CMK (cell line): ENCODE data around the gene BAZ2A.
A peak's percentile ranks its signal among the peaks of the same experiment; 100 is the strongest.

ENCODE experiments used
- DNase-seq: peaks from one replicate; pipeline ENCODE4 v3.0.0-alpha.2; 2010; ENCODE audit warnings: low read depth

The BAZ2A gene

DNA sequence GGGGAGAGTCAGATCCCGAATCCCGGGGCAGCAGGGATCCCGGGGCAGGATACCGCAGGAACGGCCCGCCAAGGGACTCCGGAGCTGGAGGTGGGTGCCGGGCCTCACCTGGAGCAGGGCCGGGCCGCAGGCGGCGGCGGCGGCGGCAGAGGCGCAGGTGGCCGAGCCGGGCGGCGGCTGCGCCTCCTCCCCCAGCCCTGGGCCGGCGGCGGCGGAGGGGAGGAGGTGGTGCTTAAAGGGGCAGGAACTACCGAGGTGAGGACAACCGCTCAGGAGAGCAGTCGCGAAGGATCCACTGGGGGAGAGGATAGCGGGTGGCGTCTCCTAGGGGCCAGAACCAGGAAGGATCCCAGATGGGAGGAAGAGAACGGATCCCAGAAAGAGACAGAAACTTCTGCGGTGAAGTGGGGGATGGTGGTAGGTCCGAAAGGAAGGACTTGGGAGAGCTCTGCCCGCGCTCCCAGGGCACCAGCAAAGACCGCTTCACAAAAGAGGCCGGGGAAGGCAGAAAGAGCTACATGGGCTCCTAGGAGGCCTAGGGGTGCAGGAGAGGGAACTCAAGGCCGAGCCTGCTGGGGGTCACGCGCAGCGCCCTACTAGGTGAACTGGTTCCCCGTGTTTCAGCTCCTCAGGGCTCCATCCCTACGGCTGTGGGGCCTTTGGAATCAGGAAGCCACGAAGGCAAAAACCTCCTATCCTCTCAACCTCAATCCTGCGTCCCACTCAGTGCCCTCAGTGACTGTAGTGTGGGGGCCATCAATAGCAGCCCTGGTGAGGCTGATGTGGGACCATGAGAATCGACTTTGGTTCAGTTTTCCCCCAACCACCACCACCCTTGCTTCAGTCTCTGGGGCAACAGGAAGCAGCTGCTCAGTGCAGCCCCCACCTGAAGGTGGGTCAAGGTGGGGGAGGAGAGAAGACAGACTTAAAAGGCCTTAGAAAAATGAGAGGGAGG, 5.0 kb upstream of the BAZ2A start:
- DNase-seq: peak; percentile 73

GRCh38 chr12:56634242-56634836, 4.2 kb upstream of the BAZ2A start:
- DNase-seq: no peak

GRCh38 chr12:56633468-56634241, 3.5 kb upstream of the BAZ2A start:
- no peak for DNase-seq

DNA sequence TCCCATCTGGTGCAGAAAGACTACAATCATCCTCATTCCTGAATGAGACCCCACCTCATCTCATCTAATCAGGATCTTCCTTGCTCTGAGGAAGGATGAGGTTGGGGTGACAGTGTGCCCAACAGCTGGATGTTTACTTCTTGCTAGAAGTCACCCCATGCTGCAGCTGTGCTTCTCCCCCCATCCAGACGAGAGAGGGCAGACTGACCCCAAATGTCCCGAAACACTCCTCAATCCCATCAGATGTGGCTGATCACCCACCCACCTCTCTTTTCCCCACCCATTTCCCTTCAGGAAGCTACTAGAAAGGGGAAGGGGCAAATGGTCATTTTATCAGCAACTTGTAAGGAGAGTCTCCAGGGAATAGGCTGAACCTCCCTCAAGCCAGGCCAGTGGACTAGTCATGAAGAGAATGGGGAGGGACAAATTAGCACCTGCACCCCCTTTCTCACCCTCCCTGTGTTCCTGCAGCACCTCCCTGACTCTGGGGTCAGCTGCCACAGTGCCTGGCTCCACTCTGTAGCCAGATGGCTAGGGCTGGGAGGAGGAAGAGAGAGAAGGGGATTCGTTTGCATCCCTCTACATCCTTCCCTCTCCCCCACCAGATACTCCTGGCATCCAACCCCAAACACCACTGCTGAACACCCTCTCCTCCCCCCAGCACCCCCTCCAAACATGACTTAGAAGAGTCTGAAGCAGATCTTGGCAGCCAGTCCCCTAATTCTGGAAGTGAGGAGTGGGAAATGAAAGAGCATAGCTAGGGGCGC, 2.8 kb upstream of the BAZ2A start:
- DNase-seq: no peak

GRCh38 chr12:56631790-56632700, 1.9 kb upstream of the BAZ2A start:
- DNase-seq: no peak

- no peak for DNase-seq
Measured at GRCh38 chr12:56629459-56630179, 507 bp downstream of the BAZ2A start.

DNA sequence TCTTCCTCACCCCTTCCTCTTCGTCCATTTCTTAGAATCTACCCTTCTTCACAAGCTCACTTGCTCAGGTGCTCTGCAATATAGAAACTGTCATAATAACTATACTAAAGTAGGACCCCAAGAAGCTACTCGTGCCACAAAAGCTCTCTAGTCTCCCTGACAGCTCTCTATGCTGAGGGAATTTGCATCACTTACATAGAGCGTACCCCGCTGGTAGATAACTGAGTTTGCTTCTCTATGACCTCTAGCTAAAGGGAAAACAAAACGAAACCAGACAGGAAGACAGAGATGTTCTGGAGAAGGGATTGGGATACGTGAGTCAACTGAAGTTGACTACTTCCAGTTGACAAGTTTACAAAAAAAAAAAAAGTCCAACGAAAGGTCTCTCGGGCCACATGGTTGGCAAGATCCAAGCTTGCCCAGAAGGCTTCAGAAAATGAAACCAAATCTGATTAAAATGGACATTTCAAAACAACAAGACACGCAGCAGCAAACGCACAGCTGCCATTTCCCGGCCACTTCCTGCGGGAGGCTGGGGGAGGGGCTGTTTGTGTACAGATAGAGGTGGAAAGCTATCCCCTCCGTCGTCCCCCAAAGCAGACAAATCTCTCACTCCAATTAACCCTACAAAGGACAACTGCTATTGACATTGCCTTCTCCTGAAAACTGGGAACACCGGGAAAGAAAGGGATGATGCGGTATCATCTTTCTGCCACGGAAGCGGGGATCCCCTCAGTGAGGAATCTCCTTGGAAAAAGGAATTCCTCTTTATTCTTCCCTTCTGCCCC, 1.3 kb downstream of the BAZ2A start:
- DNase-seq: no peak

DNA sequence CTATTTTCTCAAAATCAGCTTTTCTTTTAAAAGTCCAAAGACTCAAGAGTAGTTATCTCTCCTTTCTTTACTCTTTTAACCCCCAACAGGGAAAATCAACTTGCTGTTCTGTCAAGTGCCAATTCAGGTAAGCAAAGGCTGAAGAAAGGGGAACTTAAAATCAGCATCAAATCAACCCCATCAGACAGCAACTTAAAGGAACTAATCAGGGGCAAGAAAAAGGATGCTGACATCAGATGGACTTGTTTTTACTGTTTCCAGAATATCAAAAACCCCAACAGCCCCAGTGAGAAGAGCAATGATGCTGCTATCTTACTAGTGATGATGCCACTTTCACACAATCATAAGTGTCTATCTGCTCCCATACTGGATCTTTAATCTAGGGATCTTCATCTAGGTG, 3.4 kb downstream of the BAZ2A start:
- no peak for DNase-seq

GRCh38 chr12:56622535-56622934, 7.6 kb downstream of the BAZ2A start:
- no peak for DNase-seq

DNA sequence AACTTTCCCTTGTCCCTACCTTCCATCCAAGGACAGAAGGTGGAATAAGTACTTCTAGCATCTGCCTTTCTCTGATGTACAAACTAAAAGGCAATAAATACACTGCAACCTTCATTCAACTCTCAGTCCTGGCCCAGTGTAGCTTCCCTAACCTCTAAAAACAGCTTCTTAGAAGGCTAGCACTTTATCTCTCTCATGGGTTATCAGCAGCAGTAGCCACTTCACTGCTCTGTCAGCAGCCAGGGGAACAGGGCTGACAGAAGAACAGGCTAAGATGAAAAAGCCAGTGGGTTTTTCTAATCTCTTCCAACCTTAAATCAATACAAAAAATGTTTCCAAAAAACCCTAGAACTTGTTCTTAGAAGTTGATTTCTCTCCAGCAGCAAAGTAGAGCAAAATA, 13.2 kb downstream of the BAZ2A start:
- no peak for DNase-seq

DNA sequence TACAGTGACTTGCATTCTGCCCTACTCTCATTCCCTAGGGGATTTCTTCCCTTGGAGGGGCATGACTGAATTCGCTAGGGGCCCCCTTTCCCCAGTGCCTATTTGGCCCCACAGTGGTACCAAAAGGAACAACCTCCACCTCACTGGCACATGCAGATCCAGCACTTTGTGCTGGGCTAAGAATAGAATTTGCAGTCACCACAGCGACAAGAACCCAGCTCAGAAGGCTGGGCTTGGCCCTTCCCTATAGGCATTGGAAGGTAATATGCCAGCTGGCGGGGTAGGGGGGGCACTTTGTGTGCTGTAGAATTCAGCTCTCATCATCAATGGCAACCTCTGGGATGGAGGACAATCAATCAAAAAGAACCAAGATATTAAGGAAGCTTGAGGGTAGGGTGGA, 13.9 kb downstream of the BAZ2A start:
- DNase-seq: no peak

GRCh38 chr12:56614627-56615026, 15.5 kb downstream of the BAZ2A start:
- no peak for DNase-seq

DNA sequence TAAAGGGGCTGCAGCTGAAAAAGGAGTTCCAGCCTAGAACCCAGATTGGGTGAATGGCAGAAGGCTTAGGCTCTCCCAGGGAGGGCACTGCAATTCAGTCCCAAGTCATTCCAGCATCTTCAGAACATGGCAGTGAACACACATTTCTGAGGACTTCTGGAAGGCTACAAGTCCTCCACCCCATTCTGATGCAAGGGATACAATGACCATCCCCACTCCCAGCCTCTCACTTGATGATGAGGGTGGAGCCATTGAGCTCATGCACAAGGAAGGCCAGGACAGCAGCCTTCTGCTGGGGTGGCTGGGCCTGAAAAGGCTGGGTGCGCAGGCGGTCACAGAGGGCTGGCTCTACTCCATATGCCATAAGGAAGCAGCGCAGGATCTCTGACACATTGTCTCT, 25.8 kb downstream of the BAZ2A start:
- no peak for DNase-seq

DNA sequence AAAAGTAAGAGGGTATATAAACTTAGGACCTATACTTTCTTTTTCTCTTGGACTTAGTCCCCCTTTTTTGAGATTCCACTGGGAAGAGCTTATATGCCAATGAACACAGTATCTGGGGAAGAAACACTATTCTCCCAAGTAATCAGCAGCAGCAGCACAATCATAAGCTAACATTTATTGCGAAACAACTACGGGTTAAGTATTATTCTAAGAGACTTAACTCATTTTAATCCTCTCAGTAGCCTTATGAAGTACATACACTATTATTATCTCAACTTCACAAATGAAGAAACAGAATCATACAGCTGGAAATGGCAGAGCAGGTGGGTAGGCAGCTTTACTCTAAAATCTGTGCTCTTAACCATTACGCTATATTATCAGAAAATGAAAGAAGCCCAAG, 27.9 kb downstream of the BAZ2A start:
- DNase-seq: no peak

DNA sequence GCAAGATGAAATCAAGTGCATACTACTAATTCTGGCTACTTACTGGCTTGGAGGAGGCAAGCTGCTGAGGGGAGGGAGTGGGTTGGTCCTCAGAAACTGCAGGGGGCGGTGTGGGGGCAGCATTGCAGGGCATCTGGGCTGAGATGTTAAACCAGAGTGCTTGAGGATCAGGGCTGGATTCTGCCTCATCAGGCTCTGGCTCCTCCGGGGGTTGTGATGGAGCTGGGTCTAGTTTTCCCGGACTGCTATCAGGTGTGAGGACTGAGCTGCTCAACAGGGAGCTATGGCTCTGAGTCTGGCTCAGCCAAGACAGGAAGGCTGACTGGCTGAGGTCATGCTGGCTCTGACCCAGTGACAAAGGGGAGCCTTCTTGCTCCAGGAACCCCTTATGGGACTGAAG, 28.6 kb downstream of the BAZ2A start:
- no peak for DNase-seq

GRCh38 chr12:56600753-56601152, 29.4 kb downstream of the BAZ2A start:
- no peak for DNase-seq

DNA sequence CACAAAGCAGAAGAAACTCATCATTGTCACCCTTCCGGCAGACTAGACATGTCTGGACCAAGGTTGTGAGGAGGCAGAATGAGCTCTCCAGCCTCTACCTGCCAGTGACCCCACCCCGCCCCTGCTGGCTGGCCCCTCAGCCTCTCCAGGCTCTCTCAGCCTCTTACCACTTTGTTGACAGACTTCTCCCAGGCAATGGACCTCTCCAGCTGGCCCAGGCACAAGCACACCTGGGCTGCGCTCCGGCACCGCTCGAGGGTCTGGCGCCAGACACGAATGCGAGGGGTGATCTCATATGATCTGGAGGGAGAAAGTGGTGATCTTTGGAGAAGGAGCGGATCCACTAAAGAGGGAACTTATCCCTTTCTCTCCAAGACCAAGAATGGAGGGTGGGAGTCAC, 30.3 kb downstream of the BAZ2A start:
- no peak for DNase-seq

GRCh38 chr12:56599041-56599440, 31.1 kb downstream of the BAZ2A start:
- DNase-seq: no peak

DNA sequence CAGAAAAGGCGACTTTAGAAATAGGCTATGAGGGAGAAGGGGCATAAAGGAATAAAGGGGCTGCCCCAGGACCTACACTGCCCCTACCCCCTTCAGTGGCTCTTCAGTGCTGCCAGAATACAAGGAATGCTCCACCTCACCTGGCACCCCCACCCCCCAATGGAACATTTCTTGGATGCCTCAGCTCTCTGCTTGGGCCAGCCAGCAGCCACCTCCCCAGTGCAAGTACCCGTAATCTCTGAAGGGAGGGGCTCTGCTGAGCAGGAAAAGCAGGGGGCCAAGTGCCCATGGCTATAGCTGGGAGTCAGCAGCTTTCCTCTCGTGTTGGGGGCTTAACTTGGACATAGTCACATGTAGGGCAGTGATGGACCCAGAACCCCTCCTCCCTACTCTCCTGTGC, 33.3 kb downstream of the BAZ2A start:
- no peak for DNase-seq
